Astrocyte of the hippocampus (primary cell): ENCODE data around the gene PLA2G4B.

ENCODE experiments used
- DNase-seq: peaks from one replicate; pipeline ENCODE4 v3.0.0; 2011; ENCODE audit warnings: low read depth, low spot score

PLA2G4B gene

GRCh38 chr15:41885841-41886240 lies 47.2 kb downstream of the PLA2G4B start:
- DNase-seq, result no peak

GRCh38 chr15:41886741-41887140 lies 48.1 kb downstream of the PLA2G4B start:
- DNase-seq, result no peak

DNA sequence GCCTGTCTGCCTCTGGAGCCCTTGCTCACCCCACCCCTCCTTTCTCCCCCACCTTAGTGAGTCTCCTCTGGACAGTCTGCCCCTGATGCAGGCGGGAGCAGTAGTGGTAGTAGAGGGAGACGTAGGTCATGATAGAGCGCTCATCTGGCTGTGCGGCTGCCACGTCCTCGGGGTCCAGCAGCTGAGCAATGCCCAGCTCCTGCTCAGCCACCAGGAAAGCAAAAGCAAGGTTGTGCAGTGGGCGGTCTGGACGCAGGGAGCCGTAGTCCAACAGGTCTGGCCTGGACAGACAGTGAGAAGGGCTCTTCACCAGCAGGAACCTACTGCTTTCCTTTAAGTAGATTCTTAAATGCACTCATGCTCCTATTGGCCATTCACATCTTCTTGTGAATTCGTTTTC lies 48.5 kb downstream of the PLA2G4B start:
- DNase-seq, result no peak

DNA sequence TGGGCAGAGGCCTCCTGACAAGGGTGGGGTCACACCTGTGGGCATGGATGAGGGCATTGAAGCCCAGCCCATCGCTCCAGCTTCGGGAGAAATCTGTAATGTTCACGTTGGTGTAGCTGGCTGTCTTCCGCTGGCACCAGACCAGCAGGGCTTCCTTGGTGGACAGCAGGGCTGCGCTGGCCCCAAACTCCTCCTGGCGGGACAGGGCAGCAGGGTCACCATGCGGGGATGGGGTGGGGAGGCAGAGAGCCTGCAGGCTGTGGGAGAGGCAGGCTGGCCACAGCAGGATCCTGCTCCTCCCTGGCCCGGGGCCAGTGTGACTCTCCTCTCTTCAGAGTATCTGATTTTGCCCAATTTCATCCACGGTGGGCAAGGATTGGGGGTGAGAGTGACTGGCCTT lies 49.2 kb downstream of the PLA2G4B start:
- DNase-seq, result no peak

GRCh38 chr15:41888662-41889253 lies 50.1 kb downstream of the PLA2G4B start:
- DNase-seq, result no peak

DNA sequence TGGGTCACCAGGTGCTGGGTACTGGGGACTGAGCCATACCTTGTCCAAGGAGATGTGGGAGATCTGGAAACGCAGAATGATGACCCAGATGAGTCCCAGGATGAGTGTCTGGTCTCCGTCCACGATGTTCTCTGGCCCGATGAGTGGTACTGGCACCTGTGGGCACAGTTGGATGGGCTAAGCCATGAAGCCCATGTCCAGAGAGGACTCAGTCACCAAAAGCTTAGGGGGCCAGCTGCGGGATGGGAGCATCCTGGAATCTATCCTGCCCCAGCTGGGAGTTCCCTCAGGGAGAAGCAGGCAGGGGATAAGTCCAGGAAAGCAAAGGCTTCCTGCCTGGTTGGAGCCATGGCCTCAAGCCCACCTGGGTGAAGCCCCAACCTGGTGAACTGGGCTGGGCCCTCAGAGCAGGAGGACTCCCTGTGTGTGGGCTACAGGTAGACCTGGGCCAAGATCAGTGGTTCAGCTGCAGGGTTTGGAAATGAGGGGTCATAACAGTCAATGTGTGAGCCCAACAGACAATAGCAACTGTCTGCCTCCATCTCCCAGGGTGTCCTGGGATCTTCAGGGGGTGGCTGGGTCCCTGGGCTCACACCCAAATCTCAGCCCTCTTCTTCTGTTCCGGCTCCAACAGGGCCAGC lies 51.5 kb downstream of the PLA2G4B start:
- no peak for DNase-seq

DNA sequence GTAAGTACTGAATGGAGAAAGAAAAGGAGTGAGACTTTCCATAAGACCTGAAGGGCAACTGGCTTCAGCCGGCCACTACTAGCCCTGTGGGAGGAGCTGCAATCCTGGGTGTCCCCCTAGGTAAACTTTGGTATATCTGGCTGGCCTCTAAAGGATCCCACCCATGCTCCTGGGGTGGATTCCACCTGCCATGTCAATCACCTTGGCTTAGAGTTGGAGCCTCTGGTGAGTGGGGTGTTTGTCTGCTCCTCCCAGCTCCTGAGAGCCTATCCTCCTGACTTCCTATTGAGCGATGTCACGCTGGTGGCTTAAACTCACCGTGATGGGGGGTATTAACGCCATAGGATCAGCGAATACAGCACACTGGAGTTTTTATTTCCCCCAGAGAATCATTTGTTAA lies 52.6 kb downstream of the PLA2G4B start:
- DNase-seq, result no peak

- no peak for DNase-seq
Measured at GRCh38 chr15:41891946-41892345, 53.3 kb downstream of the PLA2G4B start.

DNA sequence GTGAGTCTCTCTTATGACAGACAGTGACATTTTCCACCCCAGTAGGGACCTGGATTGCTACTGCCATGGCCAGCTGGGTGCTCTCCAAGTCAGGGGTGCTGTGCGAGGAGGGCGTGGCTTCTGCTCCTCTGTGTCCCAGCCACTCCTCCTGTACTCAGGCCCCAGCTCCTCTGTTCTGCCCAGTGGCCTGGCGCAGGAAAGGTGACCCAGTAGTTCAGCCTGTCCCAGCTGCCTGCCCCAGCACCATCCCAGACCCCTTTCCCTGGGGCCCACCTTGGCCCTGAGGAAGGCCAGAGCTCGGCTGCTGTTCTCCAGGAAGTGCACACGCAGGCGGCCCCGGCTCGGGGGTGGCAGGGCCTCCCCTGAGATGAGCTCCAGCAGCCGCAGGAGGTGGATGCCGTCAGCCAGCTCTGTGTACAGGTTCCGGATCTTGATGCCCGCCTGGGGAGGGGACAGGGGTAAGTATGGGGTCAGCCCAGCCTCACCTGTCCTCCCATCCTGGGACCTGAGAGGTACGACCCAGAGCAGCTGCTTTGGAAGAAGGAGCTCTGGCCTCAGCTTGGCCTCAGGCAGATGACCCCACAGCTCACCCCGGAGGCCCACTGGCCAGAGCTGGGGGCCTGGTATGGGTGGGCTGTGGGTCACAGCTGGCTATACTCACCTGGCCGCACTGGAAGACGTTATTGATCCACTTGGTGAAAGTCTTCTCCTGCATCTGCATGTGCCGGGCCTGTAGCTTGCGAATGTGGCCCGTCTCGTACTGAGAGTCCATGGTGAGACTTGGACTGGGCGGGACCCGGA lies 54.2 kb downstream of the PLA2G4B start:
- DNase-seq, result peak; percentile 63

DNA sequence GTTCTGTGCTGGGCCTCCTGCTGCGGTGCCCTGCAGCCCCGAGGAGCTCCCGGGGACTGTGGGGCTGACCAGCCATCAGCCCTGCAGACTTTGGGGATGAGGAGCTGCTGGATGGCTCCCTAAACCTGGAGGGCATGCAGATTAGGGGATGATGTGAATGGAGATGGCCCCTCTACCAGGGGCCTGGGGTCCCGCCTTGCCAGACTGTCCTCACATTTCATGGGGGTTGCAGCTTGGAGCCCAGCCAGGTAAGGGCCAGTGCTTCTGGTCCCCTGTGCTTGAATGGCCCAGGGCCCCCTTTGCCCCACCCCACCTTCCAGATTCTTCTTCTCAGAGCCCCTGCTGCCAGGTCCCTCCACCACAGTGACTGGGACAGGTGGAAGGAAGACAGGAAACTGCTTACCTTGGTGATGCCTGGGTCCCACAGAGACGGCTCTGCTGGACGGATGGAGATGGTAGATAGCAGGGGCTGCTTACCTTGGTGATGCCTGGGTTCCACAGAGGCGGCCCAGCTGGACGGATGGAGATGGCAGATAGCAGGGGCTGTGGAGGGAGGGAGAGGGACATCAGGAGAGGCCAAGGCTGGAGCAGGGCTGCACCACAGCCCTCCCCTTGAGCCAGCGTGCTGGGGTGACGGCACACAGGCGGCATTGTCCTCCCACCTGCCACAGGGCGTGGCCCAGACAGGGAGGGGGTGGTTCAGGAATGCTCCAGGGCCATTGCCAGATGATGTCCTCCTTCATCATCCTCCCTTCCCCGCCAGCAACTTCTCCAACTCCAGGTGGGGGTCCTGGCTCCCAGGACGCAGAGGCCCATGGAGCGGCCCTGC lies 55.0 kb downstream of the PLA2G4B start, which contains the start of gene SPTBN5:
Gene SPTBN5, minus strand, starts transcription at position 632 of the 829 bp plus-strand sequence. Its CDS starts 556 bp downstream, at position 76.
- no peak for DNase-seq

DNA sequence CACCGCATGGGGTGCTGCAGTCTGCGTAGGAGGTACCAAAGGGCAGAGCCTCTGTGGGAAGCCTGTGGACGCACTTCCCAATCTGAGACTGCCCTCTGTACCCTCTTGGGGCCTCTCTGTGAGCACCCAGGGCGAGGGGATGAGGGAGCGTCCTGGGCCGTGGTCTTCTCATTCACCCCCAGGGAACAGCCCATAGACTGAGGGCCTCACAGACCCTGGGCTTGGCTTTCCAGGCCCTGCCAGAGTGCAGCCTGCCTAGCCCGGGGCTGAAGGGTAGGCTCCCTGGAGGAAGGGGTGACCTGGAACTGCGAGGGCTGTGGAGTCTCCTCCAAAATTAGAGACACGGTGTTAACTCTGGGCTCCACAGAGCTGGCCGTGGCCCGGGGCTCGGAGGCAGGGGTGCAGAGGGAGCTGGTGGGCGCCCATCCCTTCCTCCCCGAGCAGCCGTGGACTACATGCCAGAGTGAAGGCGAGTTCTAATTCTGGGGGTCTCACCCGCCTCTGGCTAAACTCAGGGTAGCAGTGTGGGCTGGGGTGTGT lies 55.7 kb downstream of the PLA2G4B start:
- no peak for DNase-seq

DNA sequence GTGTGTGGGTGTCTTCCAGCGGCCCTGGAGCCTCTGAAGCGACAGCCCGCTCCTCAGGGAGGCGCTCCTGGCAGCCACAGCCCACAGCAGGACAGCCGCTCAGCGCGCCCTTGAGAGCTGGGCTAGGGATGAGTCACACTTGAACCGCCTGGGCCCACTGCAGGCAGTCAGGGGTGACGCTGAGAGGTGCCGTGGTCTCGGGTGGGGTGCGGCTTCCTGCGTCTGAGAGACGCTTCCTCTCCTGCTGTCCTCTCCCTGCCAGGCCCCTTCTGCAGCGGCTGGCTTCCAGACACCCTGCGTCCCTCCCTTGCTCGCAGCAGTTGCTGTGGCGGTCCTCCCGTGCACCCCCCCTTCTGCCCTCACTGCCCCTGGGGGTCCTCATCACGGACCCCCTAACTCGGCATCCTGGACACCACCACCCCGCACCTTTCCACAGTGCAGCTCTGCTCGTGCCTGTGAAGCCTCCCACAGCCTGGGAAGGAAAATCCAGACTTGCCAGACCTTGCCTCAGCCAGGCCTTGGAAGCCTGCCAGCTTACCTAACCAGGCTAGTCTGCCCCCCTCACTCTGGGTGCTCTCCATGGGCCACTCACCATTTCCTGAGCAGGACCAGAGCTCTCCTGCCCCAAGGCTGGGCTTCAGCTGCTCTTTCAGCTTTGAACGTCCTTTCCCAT lies 56.3 kb downstream of the PLA2G4B start:
- DNase-seq, result peak; percentile 87

DNA sequence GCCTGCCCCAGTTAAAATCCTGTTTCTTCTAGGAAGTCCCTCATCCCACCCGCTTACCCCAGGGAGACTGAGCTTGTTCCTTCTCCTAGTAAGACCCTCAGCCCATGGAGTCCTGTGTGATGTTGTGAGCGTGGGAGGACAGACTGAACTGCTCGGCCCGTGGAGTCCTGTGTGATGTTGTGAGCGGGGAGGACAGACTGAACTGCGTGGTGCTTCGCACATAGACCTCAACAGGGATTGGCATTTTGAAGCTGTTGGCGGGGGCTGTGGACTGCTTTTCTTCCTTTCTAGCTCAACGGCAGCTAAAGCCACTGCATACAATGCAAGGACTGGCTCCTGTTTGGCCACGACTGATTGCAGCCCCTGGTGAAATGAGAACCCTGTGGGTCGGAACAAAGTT lies 56.8 kb downstream of the PLA2G4B start:
- DNase-seq, result peak; percentile 15

- no peak for DNase-seq
Measured at GRCh38 chr15:41895957-41896356, 57.3 kb downstream of the PLA2G4B start.

- no peak for DNase-seq
Measured at GRCh38 chr15:41896566-41896965, 57.9 kb downstream of the PLA2G4B start.

- DNase-seq, result no peak
Measured at GRCh38 chr15:41897363-41897799, 58.7 kb downstream of the PLA2G4B start.
